Stimulated activated naive CD8-positive, alpha-beta T cell treated with anti-CD3 and anti-CD28 coated beads, Interleukin-15, Interleukin-2, amounts not matched to agents 100 ng/mL and 50 ng/mL, for 24 hours (primary cell): ENCODE results near the gene BSG.

ENCODE experiments used
- H3K27ac Mint-ChIP-seq: one replicate; pipeline ENCODE4 v1.8.0; 2021; ENCODE audit warnings: mild to moderate bottlenecking, mixed read lengths
- H3K27me3 Mint-ChIP-seq: one replicate; pipeline ENCODE4 v1.8.0; 2021; ENCODE audit warnings: mixed read lengths
- H3K36me3 Mint-ChIP-seq: one replicate; pipeline ENCODE4 v1.8.0; 2021; ENCODE audit warnings: low read depth, mixed read lengths
- H3K4me1 Mint-ChIP-seq: one replicate; pipeline ENCODE4 v1.8.0; 2021; ENCODE audit warnings: low read depth, mixed read lengths
- H3K4me3 Mint-ChIP-seq: one replicate; pipeline ENCODE4 v1.8.0; 2021; ENCODE audit warnings: mild to moderate bottlenecking, mixed read lengths
- H3K9me3 Mint-ChIP-seq: one replicate; pipeline ENCODE4 v1.8.0; 2021; ENCODE audit warnings: mixed read lengths

The BSG gene

DNA sequence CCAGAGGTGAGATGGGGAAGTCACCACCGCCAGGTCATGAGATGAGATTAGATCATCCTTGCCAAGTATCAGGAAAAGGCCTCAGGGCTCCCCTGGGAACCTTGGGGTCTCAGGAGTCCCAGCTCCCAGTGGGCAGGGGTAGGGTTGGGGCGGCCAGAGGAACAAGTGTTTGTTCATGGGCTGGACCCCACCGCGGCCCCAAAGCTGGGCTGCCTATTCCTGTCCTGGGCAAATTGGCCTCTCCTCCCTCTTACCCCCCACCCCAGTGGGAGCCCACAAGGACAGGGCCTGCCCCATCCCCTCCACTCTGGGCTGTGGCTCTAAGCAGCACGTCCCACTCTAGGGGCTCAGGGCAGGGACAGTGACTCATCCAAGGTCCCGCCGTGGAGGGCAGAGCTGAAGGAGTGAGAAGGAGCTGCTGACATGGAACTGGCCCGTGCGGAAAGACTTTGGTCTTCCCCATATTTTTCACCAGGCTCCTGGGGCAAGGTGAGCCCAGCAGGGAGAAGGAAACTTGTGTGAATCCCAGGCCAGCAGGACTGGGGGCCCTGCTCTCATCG is 13.2 kb downstream of the BSG start:
- Mint-ChIP-seq H3K36me3 (no peaks in the 10 kb centered on the region), H3K27me3 (peaks cover 3% of the 10 kb centered on the region), H3K27ac (no peak overlapping the region), H3K4me3 (no peak overlapping the region), H3K9me3 (no peaks in the 10 kb centered on the region), H3K4me1 (peaks cover 4% of the 10 kb centered on the region)

DNA sequence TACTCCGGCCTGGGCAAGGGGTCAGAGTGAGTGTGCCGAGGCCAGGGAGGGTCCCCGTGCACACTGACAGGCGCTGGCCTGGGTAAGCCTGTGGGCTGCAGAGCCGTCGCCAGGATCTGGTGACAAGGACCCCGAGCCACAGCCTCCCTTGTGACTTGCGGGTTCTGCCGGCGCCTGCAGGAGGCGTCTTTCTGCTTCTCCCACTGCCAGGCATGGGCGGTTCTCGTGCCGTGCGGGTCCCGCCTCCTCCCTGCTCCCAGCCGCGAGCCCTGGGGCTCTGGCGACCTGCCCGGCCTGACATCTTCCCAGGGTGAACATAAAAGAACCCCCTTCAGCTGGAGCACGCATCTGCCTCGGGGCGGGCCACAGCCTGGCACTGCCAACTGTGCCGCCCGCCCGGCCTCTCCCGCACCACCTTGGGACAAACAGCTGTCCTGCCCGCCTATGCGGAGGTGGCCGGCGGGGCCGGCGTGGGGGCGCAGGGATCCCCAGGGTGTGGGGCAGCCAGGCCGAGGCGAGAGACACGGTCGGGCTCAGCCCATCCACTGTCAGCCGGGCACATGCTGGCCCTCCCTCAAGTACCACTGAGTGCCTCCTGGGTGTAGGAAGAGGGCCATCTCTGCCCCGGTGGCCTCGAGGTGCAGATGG is 15.8 kb downstream of the BSG start:
- Mint-ChIP-seq H3K4me1 (peaks cover 4% of the 10 kb centered on the region), H3K27ac (no peak overlapping the region), H3K27me3 (peaks cover 11% of the 10 kb centered on the region), H3K9me3 (no peaks in the 10 kb centered on the region), H3K4me3 (no peak overlapping the region), H3K36me3 (no peaks in the 10 kb centered on the region)

DNA sequence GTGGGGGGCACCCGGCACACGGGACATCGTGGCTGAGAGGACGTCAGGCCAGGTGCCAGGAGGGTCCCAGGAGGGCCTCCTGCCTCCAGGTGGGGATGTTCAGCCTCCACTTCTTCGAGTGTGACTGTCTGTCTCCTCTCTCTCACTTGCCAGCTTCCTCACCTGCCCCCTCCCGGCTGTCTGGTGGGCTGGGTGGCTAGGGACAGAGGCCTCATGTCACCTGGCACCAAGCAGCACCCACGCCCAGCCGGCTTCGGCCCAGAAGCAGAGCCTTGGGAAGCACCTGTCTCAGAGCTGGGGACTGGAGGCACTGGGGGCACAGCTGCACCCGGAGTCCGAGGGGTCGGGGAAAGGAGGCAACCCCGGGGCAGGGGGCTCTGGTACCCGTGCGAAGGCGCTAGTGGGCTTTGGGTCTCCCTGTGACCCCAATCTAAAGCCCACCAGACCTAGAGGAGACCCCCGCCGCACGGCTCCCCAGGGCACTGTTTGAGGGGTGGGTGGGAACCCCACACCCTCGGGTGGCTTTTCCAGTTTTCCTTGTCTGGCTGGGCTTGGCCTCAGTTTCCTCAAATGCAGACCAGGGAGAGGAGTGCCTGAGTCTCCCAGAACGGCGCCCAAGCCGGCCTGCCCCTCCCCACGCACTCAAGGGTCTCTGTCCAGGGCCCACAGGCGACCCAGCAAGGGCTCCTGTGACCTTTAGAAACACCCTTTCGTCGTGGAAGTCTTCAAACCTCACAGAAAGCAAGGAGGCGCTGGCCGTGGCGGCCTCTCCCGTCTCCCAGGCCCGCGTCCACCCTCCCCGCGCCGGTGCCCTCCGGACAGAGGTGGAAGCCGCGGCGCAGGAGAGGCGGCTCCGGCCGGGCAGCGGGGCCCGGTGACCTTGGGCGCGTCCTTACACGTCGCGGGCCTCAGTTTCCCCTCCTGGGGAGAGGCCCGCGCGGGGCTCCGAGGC is 16.6 kb downstream of the BSG start:
- H3K9me3 Mint-ChIP-seq = no peaks in the 10 kb centered on the region
- H3K4me3 Mint-ChIP-seq = no peak overlapping the region
- H3K4me1 Mint-ChIP-seq = peaks cover under 1% of the 10 kb centered on the region
- H3K27me3 Mint-ChIP-seq = peaks cover 17% of the 10 kb centered on the region
- no peak overlapping the region for H3K27ac Mint-ChIP-seq
- H3K36me3 Mint-ChIP-seq = no peaks in the 10 kb centered on the region

DNA sequence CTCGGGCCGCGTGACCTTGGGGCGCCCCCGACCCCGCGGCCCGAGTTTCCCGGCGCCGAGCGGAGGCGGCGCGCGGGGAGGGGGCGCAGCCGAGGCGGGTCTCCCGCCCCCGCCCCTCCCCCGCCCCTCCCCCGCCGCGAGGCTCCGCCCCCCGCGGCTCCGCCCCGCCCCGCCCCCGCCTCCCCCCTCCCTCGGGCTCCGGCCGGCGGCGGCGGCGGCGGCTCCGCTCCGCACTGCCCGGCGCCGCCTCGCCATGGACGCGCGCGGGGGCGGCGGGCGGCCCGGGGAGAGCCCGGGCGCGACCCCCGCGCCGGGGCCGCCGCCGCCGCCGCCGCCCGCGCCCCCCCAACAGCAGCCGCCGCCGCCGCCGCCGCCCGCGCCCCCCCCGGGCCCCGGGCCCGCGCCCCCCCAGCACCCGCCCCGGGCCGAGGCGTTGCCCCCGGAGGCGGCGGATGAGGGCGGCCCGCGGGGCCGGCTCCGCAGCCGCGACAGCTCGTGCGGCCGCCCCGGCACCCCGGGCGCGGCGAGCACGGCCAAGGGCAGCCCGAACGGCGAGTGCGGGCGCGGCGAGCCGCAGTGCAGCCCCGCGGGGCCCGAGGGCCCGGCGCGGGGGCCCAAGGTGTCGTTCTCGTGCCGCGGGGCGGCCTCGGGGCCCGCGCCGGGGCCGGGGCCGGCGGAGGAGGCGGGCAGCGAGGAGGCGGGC is 17.4 kb downstream of the BSG start, which contains the start of gene HCN2:
TSS of gene HCN2 (plus strand) at position 189 of the 703 bp plus-strand sequence. CDS start at position 254, 65 bp downstream.
- Mint-ChIP-seq H3K4me1 (no peaks in the 10 kb centered on the region), H3K36me3 (no peaks in the 10 kb centered on the region), H3K27ac (no peak within 1 kb of the TSS), H3K4me3 (no peak within 1 kb of the TSS), H3K27me3 (peaks cover 17% of the 10 kb centered on the region), H3K9me3 (no peaks in the 10 kb centered on the region)

DNA sequence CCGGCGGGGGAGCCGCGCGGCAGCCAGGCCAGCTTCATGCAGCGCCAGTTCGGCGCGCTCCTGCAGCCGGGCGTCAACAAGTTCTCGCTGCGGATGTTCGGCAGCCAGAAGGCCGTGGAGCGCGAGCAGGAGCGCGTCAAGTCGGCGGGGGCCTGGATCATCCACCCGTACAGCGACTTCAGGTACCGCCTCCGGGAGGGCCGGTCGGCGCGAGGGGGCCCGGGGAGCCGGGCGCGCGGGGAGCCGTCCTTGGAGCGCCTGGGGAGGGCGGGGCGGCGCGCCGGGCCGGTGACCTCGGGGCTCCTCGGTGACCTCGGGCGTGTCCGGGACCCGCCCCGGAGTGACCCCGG is 18.0 kb downstream of the BSG start:
- H3K4me3 Mint-ChIP-seq = no peak overlapping the region
- H3K4me1 Mint-ChIP-seq = no peaks in the 10 kb centered on the region
- no peaks in the 10 kb centered on the region for H3K9me3 Mint-ChIP-seq
- H3K36me3 Mint-ChIP-seq = no peaks in the 10 kb centered on the region
- peaks cover 17% of the 10 kb centered on the region for H3K27me3 Mint-ChIP-seq
- H3K27ac Mint-ChIP-seq = no peak overlapping the region

DNA sequence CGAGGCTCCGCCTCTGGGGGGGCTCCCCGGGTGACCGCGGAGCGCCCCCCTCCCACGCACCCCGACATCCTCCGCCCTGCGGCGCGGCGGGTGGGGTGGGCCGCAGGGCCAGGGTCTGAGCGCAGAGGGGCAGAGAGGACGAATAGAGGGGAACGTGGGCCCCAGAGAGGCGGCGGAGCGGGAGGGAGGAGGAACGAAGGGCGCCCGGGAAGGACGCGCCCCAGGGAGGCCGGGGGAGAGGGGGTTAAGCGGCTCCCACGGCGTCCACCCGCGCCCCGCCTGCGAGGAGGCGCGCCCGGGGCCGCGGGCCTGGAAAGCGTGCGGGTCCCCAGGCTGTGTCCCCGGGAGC is 18.3 kb downstream of the BSG start:
- Mint-ChIP-seq H3K27ac (no peak overlapping the region), H3K4me1 (no peaks in the 10 kb centered on the region), H3K36me3 (no peaks in the 10 kb centered on the region), H3K27me3 (peaks cover 17% of the 10 kb centered on the region), H3K4me3 (no peak overlapping the region), H3K9me3 (no peaks in the 10 kb centered on the region)

DNA sequence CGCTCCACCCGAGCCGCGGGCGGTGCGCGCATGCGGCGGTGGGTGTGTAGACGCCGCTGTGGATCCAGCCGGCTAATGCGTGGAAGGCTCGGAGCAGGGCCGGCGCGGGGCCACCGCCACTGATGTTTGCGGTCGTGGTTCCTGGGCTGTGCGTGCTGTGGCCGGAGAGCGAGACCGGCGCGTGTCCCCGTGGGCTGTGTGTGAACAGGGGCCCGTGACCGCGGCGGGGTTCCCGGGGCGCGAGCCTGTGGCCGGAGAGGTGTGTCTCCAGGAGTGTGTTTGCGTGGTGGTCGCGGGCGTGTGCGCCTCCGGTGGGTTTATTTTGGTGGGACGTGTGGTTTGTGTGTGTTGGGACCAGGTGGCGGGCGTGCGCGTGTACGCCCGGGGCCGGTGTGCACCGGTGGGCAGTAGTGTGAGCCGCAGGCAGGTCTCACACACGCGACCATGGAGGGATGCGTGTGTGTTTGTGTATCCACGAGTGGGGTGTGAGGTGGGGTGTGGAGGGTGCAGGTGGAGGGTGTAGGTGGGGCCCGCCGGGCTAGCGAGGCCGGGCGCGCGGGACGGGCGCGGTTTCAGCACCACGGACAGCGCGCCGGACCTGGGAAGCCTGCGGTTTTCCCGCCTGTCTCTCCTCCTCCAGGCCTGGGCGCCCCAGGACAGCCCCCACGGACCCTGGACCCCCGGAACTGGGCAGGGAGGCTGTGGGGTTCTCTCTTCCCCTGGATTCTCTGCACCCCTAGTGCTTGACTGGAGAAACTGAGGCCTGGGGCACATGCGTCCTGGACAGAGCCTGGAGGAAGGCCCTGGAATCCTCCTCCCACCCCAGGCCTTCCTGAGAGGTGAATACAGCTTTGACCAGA is 18.9 kb downstream of the BSG start:
- Mint-ChIP-seq H3K4me1 (no peaks in the 10 kb centered on the region), H3K27ac (no peak overlapping the region), H3K36me3 (no peaks in the 10 kb centered on the region), H3K4me3 (peak overlapping the region; percentile 41), H3K9me3 (no peaks in the 10 kb centered on the region), H3K27me3 (peaks cover 17% of the 10 kb centered on the region)

DNA sequence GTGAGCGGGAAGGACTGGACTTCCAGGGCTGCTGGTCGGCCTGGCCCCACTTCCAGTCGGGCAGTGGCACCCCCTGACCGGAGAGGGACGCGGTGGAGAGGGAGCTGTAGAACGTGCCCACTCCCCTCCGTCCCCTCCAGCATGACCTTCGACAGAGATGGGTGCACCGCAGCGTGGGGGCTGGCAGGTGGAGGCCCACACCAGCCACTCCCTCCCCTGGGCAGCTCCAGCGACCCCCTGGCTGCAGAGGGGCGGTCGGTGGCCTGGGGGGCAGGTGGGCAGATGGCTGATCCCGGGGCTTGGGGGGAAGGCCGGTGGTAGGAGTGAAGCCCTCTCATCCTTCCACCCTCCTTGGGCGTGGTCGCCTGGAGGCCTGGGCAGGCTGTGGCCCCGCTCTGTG is 19.7 kb downstream of the BSG start:
- Mint-ChIP-seq H3K27ac (no peak overlapping the region), H3K9me3 (no peaks in the 10 kb centered on the region), H3K4me3 (no peak overlapping the region), H3K4me1 (no peaks in the 10 kb centered on the region), H3K27me3 (peaks cover 17% of the 10 kb centered on the region), H3K36me3 (no peaks in the 10 kb centered on the region)

DNA sequence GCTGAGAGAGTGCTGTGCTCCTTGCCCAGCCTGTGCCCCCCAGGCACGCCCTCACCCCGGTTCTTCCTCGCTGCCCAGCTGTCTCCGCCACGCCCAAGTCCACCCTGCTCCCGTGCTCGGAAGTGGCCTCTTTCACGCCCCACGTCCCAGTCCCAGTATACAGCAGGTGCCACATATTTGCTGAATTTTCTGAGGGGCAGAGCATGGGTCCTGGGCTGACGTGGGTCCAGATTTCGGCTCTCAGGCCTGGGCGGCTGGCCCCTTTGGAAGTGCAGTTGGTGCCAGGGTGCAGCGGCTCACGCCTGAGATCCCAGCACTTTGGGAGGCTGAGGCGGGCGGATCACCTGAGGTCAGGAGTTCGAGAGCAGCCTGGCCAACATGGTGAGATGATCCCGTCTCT is 20.7 kb downstream of the BSG start:
- Mint-ChIP-seq H3K4me3 (no peak overlapping the region), H3K27ac (no peak overlapping the region)

DNA sequence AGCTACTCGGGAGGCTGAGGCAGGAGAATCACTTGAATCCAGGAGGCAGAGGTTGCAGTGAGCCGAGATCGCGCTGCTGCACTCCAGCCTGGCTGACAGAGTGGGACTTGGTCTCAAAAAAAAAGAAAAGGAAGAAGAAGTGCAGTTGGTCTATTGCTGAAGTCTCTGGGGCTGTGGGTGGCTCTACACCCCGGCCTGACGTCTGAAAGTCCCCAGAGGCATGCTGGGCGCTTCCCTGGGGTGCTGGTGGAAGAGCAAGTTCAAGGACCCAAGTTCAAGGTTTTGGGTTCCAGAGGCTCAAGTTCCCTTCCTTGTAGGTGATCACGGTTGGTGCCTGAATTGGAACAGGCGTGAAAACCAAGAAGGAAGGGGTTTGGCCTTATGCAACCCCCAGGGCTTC is 21.1 kb downstream of the BSG start:
- Mint-ChIP-seq H3K9me3 (no peaks in the 10 kb centered on the region), H3K36me3 (no peaks in the 10 kb centered on the region), H3K27me3 (peaks cover 14% of the 10 kb centered on the region), H3K27ac (no peak overlapping the region), H3K4me3 (no peak overlapping the region), H3K4me1 (no peaks in the 10 kb centered on the region)

More for the DNA sequence above, 20.7 kb downstream of the BSG start:
- Mint-ChIP-seq H3K27me3 (peaks cover 15% of the 10 kb centered on the region), H3K9me3 (no peaks in the 10 kb centered on the region), H3K4me1 (no peaks in the 10 kb centered on the region), H3K36me3 (no peaks in the 10 kb centered on the region)

DNA sequence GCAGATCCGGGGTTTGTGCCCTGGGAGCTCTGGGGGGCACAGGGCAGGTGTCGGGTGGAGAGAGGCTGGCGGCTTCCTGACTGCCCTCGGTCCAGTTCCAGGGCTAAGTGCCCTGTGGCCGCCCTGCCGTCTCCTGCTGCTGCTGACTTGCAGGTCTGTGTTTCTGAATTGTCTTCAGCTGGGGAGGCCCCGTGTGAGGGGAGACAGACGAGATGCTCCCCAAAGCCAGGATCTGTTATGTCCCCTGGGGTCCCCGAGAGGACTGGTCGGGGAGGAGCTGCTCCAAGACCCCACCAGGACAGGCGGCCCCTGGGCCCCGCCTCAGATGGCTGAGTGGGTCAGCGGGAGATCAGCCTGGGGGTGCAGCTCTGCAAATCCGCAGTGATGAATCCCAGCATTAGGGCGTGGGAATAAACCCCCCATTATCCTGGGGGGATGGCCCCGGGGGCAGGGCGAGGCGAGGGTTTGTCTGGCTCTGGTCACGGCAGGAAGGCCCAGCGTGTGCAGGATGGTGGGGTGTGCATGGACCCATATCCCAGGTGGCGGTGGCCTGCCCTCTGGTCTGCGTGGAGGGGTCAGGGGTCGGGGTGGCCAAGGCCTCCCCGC is 22.0 kb downstream of the BSG start:
- H3K9me3 Mint-ChIP-seq = no peaks in the 10 kb centered on the region
- H3K27ac Mint-ChIP-seq = no peak overlapping the region
- no peaks in the 10 kb centered on the region for H3K36me3 Mint-ChIP-seq
- H3K4me1 Mint-ChIP-seq = no peaks in the 10 kb centered on the region
- peaks cover 14% of the 10 kb centered on the region for H3K27me3 Mint-ChIP-seq
- no peak overlapping the region for H3K4me3 Mint-ChIP-seq

DNA sequence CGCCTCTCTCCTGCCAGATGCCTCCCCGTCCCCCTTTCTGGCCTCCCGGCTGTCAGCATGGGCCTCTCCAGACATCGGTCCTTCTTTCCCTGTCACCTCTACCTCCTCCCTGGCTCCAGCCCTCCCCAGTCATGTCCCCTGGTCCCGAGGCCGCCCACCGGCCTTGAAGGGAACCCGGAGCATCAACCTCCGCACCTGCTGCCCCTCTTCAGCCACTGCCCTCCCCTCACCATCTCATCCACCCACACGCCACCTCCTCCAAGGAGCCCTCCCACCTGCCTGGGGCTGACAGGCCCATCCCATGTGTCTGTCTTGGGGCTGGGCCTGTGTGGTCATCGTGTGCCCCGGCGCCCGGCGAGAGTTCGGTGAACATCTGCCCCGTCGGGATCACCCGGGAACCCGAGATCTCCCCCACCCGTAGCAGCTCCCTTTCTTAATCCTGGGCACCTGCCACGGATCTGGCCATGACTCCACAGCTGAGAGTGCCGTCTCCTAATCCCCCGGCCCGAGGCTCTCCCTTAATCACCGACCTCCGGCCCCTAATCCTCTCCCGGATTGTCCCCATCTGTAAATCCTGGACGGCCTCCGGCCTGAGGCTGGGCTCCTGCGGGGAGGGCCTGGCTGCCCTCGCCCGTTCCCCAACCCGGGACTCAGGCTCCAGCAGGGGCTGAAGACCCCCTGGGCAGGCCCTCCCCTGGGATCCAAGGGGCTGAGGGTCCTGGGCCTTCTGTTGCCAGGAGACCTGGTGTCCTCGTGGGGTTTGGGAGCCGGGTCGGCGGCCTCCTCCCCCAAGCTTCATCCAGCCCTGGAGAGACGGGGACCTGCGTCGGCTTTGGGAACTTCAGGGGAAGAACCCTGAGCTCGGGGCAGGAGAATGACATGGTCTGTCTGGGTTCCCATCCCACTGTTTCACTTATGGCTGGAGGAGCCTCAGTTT is 23.2 kb downstream of the BSG start:
- Mint-ChIP-seq H3K27me3 (peaks cover 14% of the 10 kb centered on the region), H3K27ac (no peak overlapping the region), H3K4me1 (no peaks in the 10 kb centered on the region), H3K4me3 (no peak overlapping the region), H3K36me3 (no peaks in the 10 kb centered on the region), H3K9me3 (no peaks in the 10 kb centered on the region)

DNA sequence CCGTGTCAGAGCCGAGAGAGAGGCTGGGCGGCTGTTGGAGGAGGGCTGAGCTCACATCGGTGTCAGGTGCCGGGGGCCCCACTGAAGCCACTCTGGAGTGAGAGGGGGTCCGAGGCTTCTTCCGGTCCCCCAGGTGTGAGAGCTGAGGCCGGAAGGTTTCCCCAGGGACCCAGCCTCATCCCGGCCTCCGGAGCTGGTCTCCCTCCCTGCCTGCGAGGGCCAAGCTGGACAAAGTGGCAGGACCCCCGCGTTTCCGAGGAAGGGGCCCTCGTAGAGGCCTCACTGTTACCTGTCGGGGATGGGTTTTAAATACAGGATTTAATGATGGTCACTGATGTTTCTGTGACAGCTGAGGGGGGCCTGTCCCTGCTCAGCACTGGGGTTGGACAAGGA is 23.9 kb downstream of the BSG start:
- no peak overlapping the region for H3K4me3 Mint-ChIP-seq

More for the DNA sequence above, 23.9 kb downstream of the BSG start:
- Mint-ChIP-seq H3K9me3 (no peaks in the 10 kb centered on the region), H3K27me3 (peaks cover 11% of the 10 kb centered on the region), H3K27ac (no peak overlapping the region), H3K4me1 (no peaks in the 10 kb centered on the region), H3K36me3 (no peaks in the 10 kb centered on the region)
